Measurements from ENCODE around the gene SEMA6B. TPM values are rescaled to one million over a fixed set of nuclear protein-coding genes. Genes with fewer than 3 reads are reported as not detected.

Gene SEMA6B
- total and polyA plus RNA-seq, 2 of the 4 experiments (the other 2 are of a cell fraction), result 0.18 to 0.72 TPM

- no peak overlapping the region for H2BK5ac ChIP-seq (ENCODE audit: low read depth, low read length, poor library complexity, severe bottlenecking)
- H3K56ac ChIP-seq (ENCODE audit: extremely low read depth, insufficient read depth, low read length), result no peak overlapping the region
- no peak overlapping the region for H3K23ac ChIP-seq (ENCODE audit: low read depth, low read length)
- intact Hi-C loops (cut with micrococcal nuclease), result no loop called here
- no peaks in the 10 kb centered on the region for H3K79me1 ChIP-seq (ENCODE audit: low read depth in 1 of 2, low read length in 2 of 2)
- CTCF ChIA-PET, result no interaction called here
- peak; percentile 74 for ATAC-seq (ENCODE audit: low read depth)
- no peaks in the 10 kb centered on the region for H3K9me3 ChIP-seq (ENCODE audit: control insufficient read depth, insufficient read depth, low read length)
- POLR2A ChIA-PET (ENCODE audit: unreplicated experiment), result no interaction called here
- no peak overlapping the region for H4K91ac ChIP-seq (ENCODE audit: insufficient read depth, low read depth, low read length)
- H2BK120ac ChIP-seq (ENCODE audit: low read depth, low read length), result no peak overlapping the region
- dilution Hi-C loops (cut with HindIII; ENCODE audit: low sequenced_read_pairs, unreplicated experiment), result no loop called here
- H4K20me1 ChIP-seq (ENCODE audit: insufficient read depth, low read length), result no peaks in the 10 kb centered on the region; the same call in 1 of the 2 replicates
- H2BK20ac ChIP-seq (ENCODE audit: low read depth, low read length), result no peak overlapping the region
- no peak overlapping the region for H3K18ac ChIP-seq (ENCODE audit: low read depth, low read length)
- no TSS peak for BruUV-seq (replicated peaks)
- 46% methylated on average over 11 of the region's 57 CpGs; no CpG with 5 or more reads in 1 of the 2 experiments for WGBS, 2 experiments (ENCODE audit: extremely low coverage in 2 of 2, insufficient read length in 1 of 2)
- H3K14ac ChIP-seq (replicated peaks; ENCODE audit: low read depth, low read length), result no peak overlapping the region
- H3K9me1 ChIP-seq (ENCODE audit: insufficient read depth, low read length), result no peaks in the 10 kb centered on the region
- peak overlapping the region; percentile 13; the same call in 1 of the 2 replicates for H3K4me3 ChIP-seq (ENCODE audit: insufficient read depth, low read depth, low read length)
- DNase-seq, result no peak
- no peak overlapping the region for H2BK15ac ChIP-seq (ENCODE audit: low read depth, low read length)
- in situ Hi-C loops (cut with MboI; ENCODE audit: low sequenced_read_pairs), result no loop called here
- H3K4ac ChIP-seq (ENCODE audit: low read depth, low read length), result no peak overlapping the region
- no peaks in the 10 kb centered on the region for H3K36me3 ChIP-seq (ENCODE audit: control insufficient read depth, insufficient read depth, low read length)
- peak overlapping the region; percentile 61 for H2AK9ac ChIP-seq (replicated peaks; ENCODE audit: low read depth, low read length, poor library complexity)
- H2AFZ ChIP-seq (replicated peaks; ENCODE audit: low read length, poor library complexity), result peak overlapping the region; percentile 43
- H3K27me3 ChIP-seq (ENCODE audit: control insufficient read depth, insufficient read depth, low read length), result peaks cover 59% of the 10 kb centered on the region
- no peak overlapping the region for H3K4me2 ChIP-seq (ENCODE audit: low read depth, low read length)
- no peak overlapping the region for H4K8ac ChIP-seq (ENCODE audit: low read depth in 2 of 2, low read length in 2 of 2)
- H3K9ac ChIP-seq (ENCODE audit: low read depth, low read length), result no peak overlapping the region
- H3K27ac ChIP-seq (ENCODE audit: insufficient read depth, low read length), result no peak overlapping the region
- no peak overlapping the region for H4K5ac ChIP-seq (ENCODE audit: low read depth, low read length)
- no peak overlapping the region; the same call in 1 of the 2 replicates for H2AK5ac ChIP-seq (ENCODE audit: low read depth, low read length)
- H3K4me1 ChIP-seq (ENCODE audit: control insufficient read depth, insufficient read depth, low read length), result peaks cover 3% of the 10 kb centered on the region; the same call in 1 of the 2 replicates
- TF ChIP-seq CEBPB (IDR thresholded peaks at IDR 0.05; ENCODE audit: low read depth, low read length) (no peak), FOS (IDR thresholded peaks at IDR 0.05; ENCODE audit: low read depth, low read length) (no peak), RAD21 (IDR thresholded peaks at IDR 0.05; ENCODE audit: low read length) (no peak), CTCF (conservative IDR thresholded peaks at IDR 0.05; ENCODE audit: low read depth, low read length) (no peak), NFE2L2 (IDR thresholded peaks at IDR 0.05; ENCODE audit: low read depth, low read length) (no peak), BHLHE40 (IDR thresholded peaks at IDR 0.05; ENCODE audit: low read depth, low read length) (no peak), RFX5 (IDR thresholded peaks at IDR 0.05; ENCODE audit: low read depth, low read length) (no peak), MXI1 (IDR thresholded peaks at IDR 0.05; ENCODE audit: borderline replicate concordance, low read depth, low read length) (no peak), MAZ (IDR thresholded peaks at IDR 0.05; ENCODE audit: borderline replicate concordance, low read depth, low read length) (no peak), RCOR1 (IDR thresholded peaks at IDR 0.05; ENCODE audit: insufficient replicate concordance, low read length) (no peak), USF2 (IDR thresholded peaks at IDR 0.05; ENCODE audit: low read depth, low read length) (no peak), MAFK (IDR thresholded peaks at IDR 0.05; ENCODE audit: low read depth, low read length) (no peak), SMC3 (IDR thresholded peaks at IDR 0.05; ENCODE audit: low read depth, low read length) (no peak), ELK1 (IDR thresholded peaks at IDR 0.05; ENCODE audit: borderline replicate concordance, low read depth, low read length) (no peak)
These were observed 22.4 kb upstream of the SEMA6B start for GRCh38 chr19:4581666-4582553.
